Measurements from ENCODE around the gene WRAP53.

Gene WRAP53

DNA sequence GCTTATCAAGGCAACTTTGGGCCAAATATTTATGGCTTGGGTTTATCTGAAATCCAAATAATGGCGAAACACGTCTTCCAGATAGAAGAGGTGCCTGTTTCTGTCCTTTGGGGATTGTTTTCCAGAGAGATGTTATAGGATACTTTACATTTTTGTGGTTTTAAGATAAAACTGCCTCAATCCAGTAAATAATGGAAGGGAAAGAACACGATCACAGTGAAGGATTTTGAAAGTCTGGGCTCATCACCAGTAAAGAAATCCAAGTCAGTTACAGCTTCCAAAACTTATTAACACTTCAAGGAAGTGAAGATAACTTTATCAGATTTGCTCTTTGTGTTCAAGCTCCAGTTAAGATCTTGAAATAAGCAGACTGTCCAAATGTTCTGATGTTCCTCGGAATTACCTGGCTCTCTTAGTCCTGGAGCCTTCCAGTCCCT, 59.4 kb downstream of the WRAP53 start:
- ATAC-seq = peak; percentile 62
- TF ChIP-seq, protein P1, sequence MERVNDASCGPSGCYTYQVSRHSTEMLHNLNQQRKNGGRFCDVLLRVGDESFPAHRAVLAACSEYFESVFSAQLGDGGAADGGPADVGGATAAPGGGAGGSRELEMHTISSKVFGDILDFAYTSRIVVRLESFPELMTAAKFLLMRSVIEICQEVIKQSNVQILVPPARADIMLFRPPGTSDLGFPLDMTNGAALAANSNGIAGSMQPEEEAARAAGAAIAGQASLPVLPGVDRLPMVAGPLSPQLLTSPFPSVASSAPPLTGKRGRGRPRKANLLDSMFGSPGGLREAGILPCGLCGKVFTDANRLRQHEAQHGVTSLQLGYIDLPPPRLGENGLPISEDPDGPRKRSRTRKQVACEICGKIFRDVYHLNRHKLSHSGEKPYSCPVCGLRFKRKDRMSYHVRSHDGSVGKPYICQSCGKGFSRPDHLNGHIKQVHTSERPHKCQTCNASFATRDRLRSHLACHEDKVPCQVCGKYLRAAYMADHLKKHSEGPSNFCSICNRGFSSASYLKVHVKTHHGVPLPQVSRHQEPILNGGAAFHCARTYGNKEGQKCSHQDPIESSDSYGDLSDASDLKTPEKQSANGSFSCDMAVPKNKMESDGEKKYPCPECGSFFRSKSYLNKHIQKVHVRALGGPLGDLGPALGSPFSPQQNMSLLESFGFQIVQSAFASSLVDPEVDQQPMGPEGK (CRISPR knock-in tag; IDR thresholded peaks at IDR 0.05; ENCODE audit: borderline replicate concordance) = 0 out of 2 replicates have a peak, but pooled peaks have one; percentile 12
- TF ChIP-seq ESRRG (CRISPR knock-in tag; IDR thresholded peaks at IDR 0.05) (no peak), ISL1 (CRISPR knock-in tag; IDR thresholded peaks at IDR 0.05) (0 out of 2 replicates have a peak, but pooled peaks have one; percentile 32), ZNF70 (CRISPR knock-in tag; IDR thresholded peaks at IDR 0.05) (no peak)

DNA sequence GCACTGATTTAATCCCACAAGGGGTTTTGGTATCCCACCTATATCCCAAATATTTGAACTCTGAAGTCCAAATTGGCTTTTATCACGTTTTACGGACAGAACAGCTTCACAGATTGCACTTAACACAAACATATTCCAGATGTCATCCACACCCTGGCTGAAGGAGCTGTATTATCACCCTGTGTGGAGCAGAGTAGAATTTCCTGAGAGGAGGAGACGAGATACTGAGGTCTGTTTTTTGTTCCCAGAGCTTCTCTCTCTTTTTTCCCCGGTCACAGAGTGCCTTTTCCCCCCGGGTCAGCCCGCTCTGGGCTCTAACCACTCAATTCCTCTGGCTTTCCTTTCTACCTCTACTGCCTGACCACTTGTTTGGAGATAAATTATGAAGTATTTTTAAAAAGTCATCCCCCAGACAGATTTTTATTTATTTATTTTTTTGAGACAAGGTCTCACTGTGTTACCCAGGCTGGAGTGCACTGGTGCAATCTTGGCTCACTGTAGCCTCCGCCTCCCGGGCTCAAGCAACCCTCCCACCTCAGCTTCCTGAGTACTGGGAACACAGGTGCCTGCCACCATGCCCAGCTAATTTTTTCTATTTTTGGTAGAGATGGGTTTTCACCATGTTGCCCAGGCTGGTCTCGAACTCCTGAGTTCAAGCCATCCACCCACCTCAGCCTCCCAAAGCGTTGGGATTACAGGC, 59.9 kb downstream of the WRAP53 start:
- ATAC-seq = peak; percentile 64
- TF ChIP-seq, protein P2, sequence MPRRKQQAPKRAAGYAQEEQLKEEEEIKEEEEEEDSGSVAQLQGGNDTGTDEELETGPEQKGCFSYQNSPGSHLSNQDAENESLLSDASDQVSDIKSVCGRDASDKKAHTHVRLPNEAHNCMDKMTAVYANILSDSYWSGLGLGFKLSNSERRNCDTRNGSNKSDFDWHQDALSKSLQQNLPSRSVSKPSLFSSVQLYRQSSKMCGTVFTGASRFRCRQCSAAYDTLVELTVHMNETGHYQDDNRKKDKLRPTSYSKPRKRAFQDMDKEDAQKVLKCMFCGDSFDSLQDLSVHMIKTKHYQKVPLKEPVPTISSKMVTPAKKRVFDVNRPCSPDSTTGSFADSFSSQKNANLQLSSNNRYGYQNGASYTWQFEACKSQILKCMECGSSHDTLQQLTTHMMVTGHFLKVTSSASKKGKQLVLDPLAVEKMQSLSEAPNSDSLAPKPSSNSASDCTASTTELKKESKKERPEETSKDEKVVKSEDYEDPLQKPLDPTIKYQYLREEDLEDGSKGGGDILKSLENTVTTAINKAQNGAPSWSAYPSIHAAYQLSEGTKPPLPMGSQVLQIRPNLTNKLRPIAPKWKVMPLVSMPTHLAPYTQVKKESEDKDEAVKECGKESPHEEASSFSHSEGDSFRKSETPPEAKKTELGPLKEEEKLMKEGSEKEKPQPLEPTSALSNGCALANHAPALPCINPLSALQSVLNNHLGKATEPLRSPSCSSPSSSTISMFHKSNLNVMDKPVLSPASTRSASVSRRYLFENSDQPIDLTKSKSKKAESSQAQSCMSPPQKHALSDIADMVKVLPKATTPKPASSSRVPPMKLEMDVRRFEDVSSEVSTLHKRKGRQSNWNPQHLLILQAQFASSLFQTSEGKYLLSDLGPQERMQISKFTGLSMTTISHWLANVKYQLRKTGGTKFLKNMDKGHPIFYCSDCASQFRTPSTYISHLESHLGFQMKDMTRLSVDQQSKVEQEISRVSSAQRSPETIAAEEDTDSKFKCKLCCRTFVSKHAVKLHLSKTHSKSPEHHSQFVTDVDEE (CRISPR knock-in tag; IDR thresholded peaks at IDR 0.05) = no peak
- no peak for TF ChIP-seq PPARA (CRISPR knock-in tag; IDR thresholded peaks at IDR 0.05; ENCODE audit: borderline replicate concordance)

DNA sequence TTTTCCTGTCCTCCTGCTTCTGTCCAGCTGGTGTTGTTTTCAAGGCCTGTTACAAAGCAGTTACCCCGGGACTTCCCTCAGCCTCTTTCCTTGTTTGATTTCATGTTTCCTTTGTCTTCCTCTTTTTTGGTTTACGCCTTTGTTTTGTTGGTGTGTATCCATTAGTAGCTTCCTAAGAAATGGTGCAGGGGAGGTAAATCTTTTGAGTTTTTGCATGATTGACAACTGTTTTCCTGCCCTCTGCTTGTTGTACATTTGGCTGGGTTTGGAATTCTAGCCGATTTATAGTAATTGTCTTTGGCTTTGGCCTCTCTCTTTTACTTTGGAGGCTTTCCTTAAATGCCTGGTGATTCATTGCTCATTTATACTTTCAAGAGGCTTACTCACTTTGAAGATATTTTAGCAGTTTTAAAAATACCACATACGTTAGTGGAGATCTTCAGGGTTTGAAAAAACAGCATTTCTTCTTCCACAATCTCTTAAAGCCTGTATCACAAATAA, 62.1 kb downstream of the WRAP53 start:
- peak; percentile 71 for TF ChIP-seq ISL1 (CRISPR knock-in tag; IDR thresholded peaks at IDR 0.05)
- TF ChIP-seq, protein P2 (CRISPR knock-in tag; IDR thresholded peaks at IDR 0.05) = no peak
- peak; percentile 31; the same call in 2 of the 3 replicates for ATAC-seq
